DND-41 (cell line): ENCODE data around the gene MAPKBP1.

Experiments
- ATAC-seq: fragments of 200-7000 bp; cut with Tn5 transposase; 3 replicates; pipeline ENCODE4 v1.9.1; 2021; ENCODE audit warnings: low read depth; ENCODE audit not compliant: insufficient read depth
- DNase-seq: peaks from one replicate; pipeline ENCODE4 v3.0.0-alpha.2; 2020
- H2AFZ ChIP-seq: 2 replicates; pipeline ENCODE4 v1.6.0; 2012; ENCODE audit warnings: low read depth, low read length
- H3K27ac ChIP-seq: 2 replicates; pipeline ENCODE4 v1.5.1; 2012; ENCODE audit warnings: low read length, inconsistent platforms
- H3K27me3 ChIP-seq: fragments of 200-600 bp; sonication (generic); 2 replicates; pipeline ENCODE4 v1.6.0; 2012; ENCODE audit warnings: low read length, mild to moderate bottlenecking, inconsistent platforms; ENCODE audit not compliant: insufficient read depth, poor library complexity
- H3K36me3 ChIP-seq: 2 replicates; pipeline ENCODE4 v1.5.1; 2012; ENCODE audit warnings: low read length, inconsistent platforms; ENCODE audit not compliant: insufficient read depth
- H3K4me1 ChIP-seq: 2 replicates; pipeline ENCODE4 v1.5.1; 2012; ENCODE audit warnings: mild to moderate bottlenecking, low read length; ENCODE audit not compliant: insufficient read depth
- H3K4me2 ChIP-seq: 2 replicates; pipeline ENCODE4 v1.6.0; 2012; ENCODE audit warnings: mild to moderate bottlenecking, moderate library complexity, low read length, inconsistent platforms; ENCODE audit not compliant: insufficient read depth
- H3K4me3 ChIP-seq, 2 experiments: fragments of 200-600 bp in 1 of 2; shearing (Covaris generic) in 1 of 2; 2 replicates each; pipeline ENCODE4 v1.5.1; 2012 to 2016; ENCODE audit warnings: inconsistent platforms in 2 of 2, low read length in 2 of 2, mild to moderate bottlenecking in 2 of 2, low read depth in 1 of 2, moderate library complexity in 1 of 2
- H3K79me2 ChIP-seq: 2 replicates; pipeline ENCODE4 v1.6.0; 2012; ENCODE audit warnings: low read length, inconsistent platforms; ENCODE audit not compliant: insufficient read depth
- H3K9ac ChIP-seq: 2 replicates; pipeline ENCODE4 v1.6.0; 2012; ENCODE audit warnings: low read depth, mild to moderate bottlenecking, inconsistent platforms, low read length, moderate library complexity
- H3K9me3 ChIP-seq: 2 replicates; pipeline ENCODE4 v1.5.1; 2012; ENCODE audit warnings: low read length, moderate library complexity, mild to moderate bottlenecking, inconsistent platforms; ENCODE audit not compliant: insufficient read depth, severe bottlenecking
- H4K20me1 ChIP-seq: 2 replicates; pipeline ENCODE4 v1.6.0; 2012; ENCODE audit warnings: low read length; ENCODE audit not compliant: insufficient read depth
- CTCF ChIP-seq: IDR thresholded peaks from 2 replicates; pipeline ENCODE4 v1.5.1; 2012; ENCODE audit warnings: borderline replicate concordance, low read length, moderate library complexity, mild to moderate bottlenecking; ENCODE audit not compliant: poor library complexity, severe bottlenecking; ENCODE audit errors: extremely low read depth
- EZH2 ChIP-seq: IDR thresholded peaks from 3 replicates; pipeline ENCODE4 v1.6.1; 2012; ENCODE audit warnings: borderline replicate concordance, low read depth, mild to moderate bottlenecking, moderate library complexity, low read length, inconsistent platforms; ENCODE audit not compliant: severe bottlenecking

The MAPKBP1 gene

GRCh38 chr15:41788262-41788661 is 14.0 kb downstream of the MAPKBP1 start:
- ATAC-seq (no peak), DNase-seq (no peak)
- Histone ChIP-seq H3K79me2 (peaks cover 34% of the 10 kb centered on the region; the same call in 1 of the 2 replicates), H4K20me1 (peaks cover 3% of the 10 kb centered on the region; the same call in 1 of the 2 replicates), H3K4me1 (peaks cover 24% of the 10 kb centered on the region), H3K9me3 (no peaks in the 10 kb centered on the region), H3K36me3 (no peaks in the 10 kb centered on the region), H3K4me2 (no peak overlapping the region), H3K27ac (no peak overlapping the region), H3K27me3 (no peaks in the 10 kb centered on the region), H3K9ac (no peak overlapping the region), H2AFZ (no peak overlapping the region), H3K4me3 (no peak overlapping the region)
- TF ChIP-seq EZH2 (no peak), CTCF (no peak)

GRCh38 chr15:41789236-41789635 is 15.0 kb downstream of the MAPKBP1 start:
- Histone ChIP-seq H3K27me3 (no peaks in the 10 kb centered on the region), H3K9me3 (no peaks in the 10 kb centered on the region), H4K20me1 (peaks cover 3% of the 10 kb centered on the region; the same call in 1 of the 2 replicates), H3K4me3 (no peak overlapping the region), H3K27ac (no peak overlapping the region), H3K4me2 (no peak overlapping the region), H3K4me1 (peaks cover 24% of the 10 kb centered on the region), H3K9ac (no peak overlapping the region), H2AFZ (no peak overlapping the region), H3K36me3 (no peaks in the 10 kb centered on the region), H3K79me2 (peaks cover 32% of the 10 kb centered on the region; the same call in 1 of the 2 replicates)
- TF ChIP-seq EZH2 (no peak), CTCF (no peak)
- ATAC-seq, result no peak
- no peak for DNase-seq

GRCh38 chr15:41789662-41790061 is 15.4 kb downstream of the MAPKBP1 start:
- no peak for TF ChIP-seq CTCF
- no peak for TF ChIP-seq EZH2
- Histone ChIP-seq H3K27ac (no peak overlapping the region; the same call in 1 of the 2 replicates), H4K20me1 (peaks cover 3% of the 10 kb centered on the region; the same call in 1 of the 2 replicates), H3K4me3 (no peak overlapping the region), H3K9ac (no peak overlapping the region), H2AFZ (no peak overlapping the region), H3K36me3 (no peaks in the 10 kb centered on the region), H3K4me2 (no peak overlapping the region), H3K9me3 (no peaks in the 10 kb centered on the region), H3K79me2 (peaks cover 33% of the 10 kb centered on the region; the same call in 1 of the 2 replicates), H3K4me1 (peaks cover 24% of the 10 kb centered on the region), H3K27me3 (no peaks in the 10 kb centered on the region)
- ATAC-seq (no peak), DNase-seq (no peak)
